NB4 (cell line): ENCODE results near the gene PDE11A.

Experiments used
- MAX ChIP-seq: IDR thresholded peaks from 2 replicates; pipeline ENCODE4 v1.6.1; 2011; ENCODE audit warnings: low read depth, low read length
- MYC ChIP-seq: IDR thresholded peaks from 2 replicates; pipeline ENCODE4 v1.6.1; 2011; ENCODE audit warnings: low read depth, low read length
- POLR2A ChIP-seq: IDR thresholded peaks from 2 replicates; pipeline ENCODE4 v1.6.1; 2011; ENCODE audit warnings: mild to moderate bottlenecking; ENCODE audit not compliant: insufficient read length; ENCODE audit errors: extremely low read depth
- TF ChIP-seq, protein P1 (sequence below): IDR thresholded peaks from one replicate; pipeline ENCODE4 v1.5.1; 2012; ENCODE audit warnings: low read depth, low read length

DNA sequence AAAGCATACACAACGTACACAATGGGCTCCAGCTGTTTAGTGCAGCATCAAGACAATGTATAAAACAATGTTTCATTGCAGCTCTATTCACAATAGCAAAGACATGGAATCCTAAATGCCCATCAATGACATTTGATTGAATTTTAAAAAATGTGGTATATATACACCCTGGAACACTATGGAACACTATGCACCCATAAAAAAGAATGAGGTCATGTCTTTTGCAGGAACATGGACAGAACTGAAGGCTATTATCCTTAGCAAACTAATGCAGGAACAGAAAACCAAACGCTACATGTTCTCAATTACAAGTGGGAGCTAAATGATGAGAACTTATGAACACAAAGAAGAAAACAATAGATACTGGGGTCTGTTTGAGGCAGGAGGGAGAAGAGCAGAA lies 364.5 kb downstream of the PDE11A start:
- TF ChIP-seq, protein P1, sequence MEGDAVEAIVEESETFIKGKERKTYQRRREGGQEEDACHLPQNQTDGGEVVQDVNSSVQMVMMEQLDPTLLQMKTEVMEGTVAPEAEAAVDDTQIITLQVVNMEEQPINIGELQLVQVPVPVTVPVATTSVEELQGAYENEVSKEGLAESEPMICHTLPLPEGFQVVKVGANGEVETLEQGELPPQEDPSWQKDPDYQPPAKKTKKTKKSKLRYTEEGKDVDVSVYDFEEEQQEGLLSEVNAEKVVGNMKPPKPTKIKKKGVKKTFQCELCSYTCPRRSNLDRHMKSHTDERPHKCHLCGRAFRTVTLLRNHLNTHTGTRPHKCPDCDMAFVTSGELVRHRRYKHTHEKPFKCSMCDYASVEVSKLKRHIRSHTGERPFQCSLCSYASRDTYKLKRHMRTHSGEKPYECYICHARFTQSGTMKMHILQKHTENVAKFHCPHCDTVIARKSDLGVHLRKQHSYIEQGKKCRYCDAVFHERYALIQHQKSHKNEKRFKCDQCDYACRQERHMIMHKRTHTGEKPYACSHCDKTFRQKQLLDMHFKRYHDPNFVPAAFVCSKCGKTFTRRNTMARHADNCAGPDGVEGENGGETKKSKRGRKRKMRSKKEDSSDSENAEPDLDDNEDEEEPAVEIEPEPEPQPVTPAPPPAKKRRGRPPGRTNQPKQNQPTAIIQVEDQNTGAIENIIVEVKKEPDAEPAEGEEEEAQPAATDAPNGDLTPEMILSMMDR: no peak
- no peak for TF ChIP-seq POLR2A
- no peak for TF ChIP-seq MYC
- no peak for TF ChIP-seq MAX
